Activated CD8-positive, alpha-beta memory T cell treated with anti-CD3 and anti-CD28 coated beads, Interleukin-2, amount 50 U/mL, for 1 hour (primary cell): Measurements from ENCODE around the gene TIMM17A.
"Not testable (repeated sequence)": the region's sequence is repeated elsewhere in the genome, so short reads cannot be mapped to it uniquely, and the experiment has no call there.

Experiments used
- DNase-seq: peaks from one replicate; pipeline ENCODE4 v3.0.0-alpha.2; 2020; ENCODE audit errors: extremely low read depth

Gene TIMM17A

DNA sequence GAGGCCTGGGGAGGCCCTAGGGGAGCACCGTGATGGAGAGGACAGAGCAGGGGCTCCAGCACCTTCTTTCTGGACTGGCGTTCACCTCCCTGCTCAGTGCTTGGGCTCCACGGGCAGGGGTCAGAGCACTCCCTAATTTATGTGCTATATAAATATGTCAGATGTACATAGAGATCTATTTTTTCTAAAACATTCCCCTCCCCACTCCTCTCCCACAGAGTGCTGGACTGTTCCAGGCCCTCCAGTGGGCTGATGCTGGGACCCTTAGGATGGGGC, 60.3 kb downstream of the TIMM17A start:
- DNase-seq: no peak

- DNase-seq: no peak
Observed at GRCh38 chr1:202016022-202016810, 60.9 kb downstream of the TIMM17A start.

DNA sequence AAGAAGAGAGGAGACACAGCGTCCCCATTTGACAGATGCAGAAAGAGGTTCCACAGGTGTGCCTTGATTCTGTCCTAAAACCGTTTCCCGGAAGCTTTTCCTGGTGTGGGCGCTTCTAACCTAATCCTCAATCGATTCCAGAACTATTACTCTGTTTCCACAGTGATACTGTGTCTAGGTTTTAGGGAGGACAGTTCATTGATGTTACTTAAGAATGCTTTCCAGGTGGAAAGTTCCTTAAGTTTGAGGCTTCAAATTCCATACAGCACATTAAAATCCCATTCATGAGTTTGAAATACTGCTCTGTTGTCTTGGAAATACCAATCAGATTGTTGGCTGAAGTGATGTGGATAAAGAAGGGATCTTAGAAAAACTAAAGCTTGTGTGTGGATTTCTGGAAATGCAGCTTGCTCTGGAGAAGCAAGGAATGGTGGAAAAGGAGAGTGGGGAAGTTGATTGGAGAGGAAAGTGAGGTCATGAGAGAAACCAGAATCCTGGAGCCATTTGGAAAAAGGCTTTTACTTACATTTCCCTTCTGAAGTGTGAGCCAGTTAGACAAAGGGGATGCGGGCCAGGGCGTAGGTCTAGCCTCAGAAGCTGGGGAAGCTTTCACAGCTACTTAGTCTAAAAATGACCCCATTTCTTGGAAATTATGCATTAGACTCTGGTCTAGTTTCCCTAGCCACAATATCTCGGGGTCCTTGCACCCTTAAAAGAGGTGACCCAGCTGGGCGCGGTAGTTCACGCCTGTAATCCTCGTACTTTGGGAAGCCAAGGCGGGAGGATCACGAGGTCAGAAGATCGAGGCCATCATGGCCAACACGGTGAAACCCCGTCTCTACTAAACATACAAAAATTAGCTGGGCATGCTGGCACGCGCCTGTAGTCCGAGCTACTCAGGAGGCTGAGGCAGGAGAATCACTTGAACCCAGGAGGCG, 61.8 kb downstream of the TIMM17A start:
- no peak for DNase-seq

DNA sequence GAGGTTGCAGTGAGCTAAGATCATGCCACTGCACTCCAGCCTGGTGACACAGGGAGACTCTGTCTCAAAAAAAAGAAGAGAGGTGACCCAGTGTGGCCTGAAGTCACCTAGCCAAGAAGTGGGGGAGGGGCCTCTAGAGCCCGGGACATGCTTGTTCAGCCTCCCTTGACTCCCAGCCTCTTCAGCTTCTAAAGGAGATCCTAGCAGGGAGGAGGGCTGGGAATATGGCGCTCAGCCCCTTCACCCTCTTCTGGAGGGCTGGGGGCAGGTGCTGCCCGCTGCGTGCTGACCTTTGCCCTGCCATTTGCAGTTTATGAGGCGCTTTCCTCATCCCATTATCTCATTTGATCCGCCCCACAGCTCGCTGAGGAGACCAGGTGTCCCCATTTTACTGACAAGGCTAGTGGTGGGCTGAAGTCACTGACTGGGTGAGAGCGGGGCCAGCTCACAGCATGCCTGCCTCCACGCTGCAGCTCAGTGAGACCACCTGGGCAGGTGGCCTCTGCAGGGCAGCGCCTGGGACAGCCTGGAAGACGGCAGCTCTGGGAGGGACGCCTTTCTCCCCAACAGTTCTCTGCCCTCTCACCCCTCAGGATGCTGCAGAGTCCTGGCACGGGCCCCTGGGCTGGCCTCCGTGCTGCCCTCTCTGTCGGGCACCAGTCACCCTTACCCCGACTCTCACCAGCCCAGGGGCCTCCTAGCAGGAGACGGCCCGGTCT, 62.6 kb downstream of the TIMM17A start:
- no peak for DNase-seq

- DNase-seq: no peak
Observed at GRCh38 chr1:202018468-202019234, 63.3 kb downstream of the TIMM17A start.

DNA sequence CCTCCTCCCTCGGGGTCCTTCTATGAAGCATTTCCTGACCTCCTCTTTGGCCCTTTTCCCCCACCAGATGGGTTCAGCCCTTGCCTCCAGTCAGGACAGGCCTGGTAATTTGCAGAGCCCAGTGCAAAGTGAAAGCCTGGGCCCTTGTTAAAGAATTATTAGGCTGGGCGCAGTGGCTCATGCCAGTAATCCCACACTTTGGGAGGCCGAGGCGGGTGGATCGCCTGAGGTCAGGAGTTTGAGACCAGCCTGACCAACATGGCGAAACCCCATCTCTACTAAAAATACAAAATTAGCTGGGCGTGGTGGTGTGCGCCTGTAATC, 63.9 kb downstream of the TIMM17A start:
- not testable (repeated sequence) for DNase-seq
